Loucy (cell line): ENCODE data around the gene ARID2.

Source experiments
- H2AFZ ChIP-seq: fragments of 200-600 bp; sonication (generic); 2 replicates; pipeline ENCODE4 v1.6.0; 2016; ENCODE audit warnings: antibody characterized with exemption, mild to moderate bottlenecking, low read length, moderate library complexity
- H3F3A ChIP-seq: fragments of 200-600 bp; 2 replicates; pipeline ENCODE4 v1.6.0; 2016; ENCODE audit warnings: antibody characterized with exemption, low read depth, mild to moderate bottlenecking
- H3K27me3 ChIP-seq: fragments of 200-600 bp; sonication (generic); 2 replicates; pipeline ENCODE4 v1.6.1; 2014; ENCODE audit warnings: low read length, mild to moderate bottlenecking; ENCODE audit not compliant: insufficient read depth, poor library complexity, severe bottlenecking
- H3K36me3 ChIP-seq: fragments of 200-600 bp; sonication (generic); 2 replicates; pipeline ENCODE4 v1.6.1; 2016; ENCODE audit warnings: low read length; ENCODE audit not compliant: insufficient read depth
- H3K4me1 ChIP-seq: fragments of 200-600 bp; sonication (generic); 2 replicates; pipeline ENCODE4 v1.5.1; 2014; ENCODE audit warnings: low read length, mild to moderate bottlenecking; ENCODE audit not compliant: insufficient read depth, poor library complexity, severe bottlenecking
- H3K4me2 ChIP-seq: fragments of 200-600 bp; sonication (generic); 2 replicates; pipeline ENCODE4 v1.6.0; 2014; ENCODE audit warnings: antibody characterized with exemption, low read length, low read depth, mild to moderate bottlenecking; ENCODE audit not compliant: poor library complexity, severe bottlenecking
- H3K4me3 ChIP-seq: fragments of 200-600 bp; sonication (generic); 2 replicates; pipeline ENCODE4 v1.5.1; 2014; ENCODE audit warnings: low read length, mild to moderate bottlenecking, mixed read lengths; ENCODE audit not compliant: poor library complexity, severe bottlenecking
- H3K79me2 ChIP-seq: fragments of 200-600 bp; sonication (generic); 2 replicates; pipeline ENCODE4 v1.6.1; 2014; ENCODE audit warnings: low read length; ENCODE audit not compliant: insufficient read depth
- H3K9ac ChIP-seq: fragments of 200-600 bp; sonication (generic); 2 replicates; pipeline ENCODE4 v1.6.0; 2014; ENCODE audit warnings: mild to moderate bottlenecking, low read depth, low read length, moderate library complexity; ENCODE audit not compliant: poor library complexity, severe bottlenecking
- H3K9me2 ChIP-seq: fragments of 200-600 bp; sonication (generic); replicated peaks from 2 replicates; pipeline ENCODE4 v1.6.1; 2016; ENCODE audit warnings: low read depth, low read length, mixed read lengths
- H3K9me3 ChIP-seq: fragments of 200-600 bp; sonication (generic); 2 replicates; pipeline ENCODE4 v1.6.1; 2014; ENCODE audit warnings: mild to moderate bottlenecking, antibody characterized with exemption, low read length, low read depth; ENCODE audit not compliant: insufficient read depth
- H4K20me1 ChIP-seq: fragments of 200-600 bp; sonication (generic); 2 replicates; pipeline ENCODE4 v1.6.0; 2014; ENCODE audit warnings: antibody characterized with exemption, low read length, mild to moderate bottlenecking; ENCODE audit not compliant: insufficient read depth, poor library complexity, severe bottlenecking
- CTCF ChIP-seq: fragments of 200-600 bp; sonication (generic); conservative IDR thresholded peaks from 2 replicates; pipeline ENCODE4 v1.5.1; 2014; ENCODE audit warnings: mild to moderate bottlenecking, antibody characterized with exemption, low read length
- EZH2phosphoT487 ChIP-seq: fragments of 200-600 bp; IDR thresholded peaks from 2 replicates; pipeline ENCODE4 v1.6.1; 2018; ENCODE audit warnings: antibody characterized with exemption, mild to moderate bottlenecking, moderate library complexity, borderline replicate concordance

ARID2 gene

GRCh38 chr12:45879363-45879895 lies 149.9 kb downstream of the ARID2 start:
- TF ChIP-seq EZH2phosphoT487: no peak
- TF ChIP-seq CTCF: no peak
- no peak overlapping the region for H2AFZ ChIP-seq
- H3K27me3 ChIP-seq: no peaks in the 10 kb centered on the region
- no peaks in the 10 kb centered on the region for H4K20me1 ChIP-seq
- H3K9me2 ChIP-seq: no peaks in the 10 kb centered on the region
- peaks cover 28% of the 10 kb centered on the region for H3K4me1 ChIP-seq
- no peaks in the 10 kb centered on the region; the same call in 1 of the 2 replicates for H3K9me3 ChIP-seq
- H3K79me2 ChIP-seq: peaks cover 11% of the 10 kb centered on the region
- H3K4me2 ChIP-seq: peak overlapping the region; percentile 51
- H3K9ac ChIP-seq: peak overlapping the region; percentile 35
- H3F3A ChIP-seq: no peaks in the 10 kb centered on the region
- H3K4me3 ChIP-seq: peak overlapping the region; percentile 12
- peaks cover 56% of the 10 kb centered on the region; the same call in 1 of the 2 replicates for H3K36me3 ChIP-seq

- H3K36me3 ChIP-seq: peaks cover 56% of the 10 kb centered on the region
- H3K27me3 ChIP-seq: no peaks in the 10 kb centered on the region
- H3K9ac ChIP-seq: no peak overlapping the region
- no peak overlapping the region for H2AFZ ChIP-seq
- H3K79me2 ChIP-seq: peaks cover 11% of the 10 kb centered on the region
- no peaks in the 10 kb centered on the region for H4K20me1 ChIP-seq
- H3K4me3 ChIP-seq: no peak overlapping the region
- peak overlapping the region; percentile 51 for H3K4me2 ChIP-seq
- H3F3A ChIP-seq: no peaks in the 10 kb centered on the region
- peaks cover 7% of the 10 kb centered on the region; the same call in 1 of the 2 replicates for H3K9me3 ChIP-seq
- no peaks in the 10 kb centered on the region for H3K9me2 ChIP-seq
- H3K4me1 ChIP-seq: peaks cover 28% of the 10 kb centered on the region
- TF ChIP-seq CTCF: no peak
Observed at GRCh38 chr12:45880533-45880932, 151.0 kb downstream of the ARID2 start.

- no peaks in the 10 kb centered on the region for H3K9me2 ChIP-seq
- H3K36me3 ChIP-seq: peaks cover 64% of the 10 kb centered on the region
- TF ChIP-seq EZH2phosphoT487 (no peak), CTCF (no peak)
- no peak overlapping the region for H3K4me3 ChIP-seq
- no peak overlapping the region for H3K9ac ChIP-seq
- no peaks in the 10 kb centered on the region for H4K20me1 ChIP-seq
- H2AFZ ChIP-seq: no peak overlapping the region
- H3K4me1 ChIP-seq: peaks cover 26% of the 10 kb centered on the region
- H3K4me2 ChIP-seq: no peak overlapping the region
- H3K9me3 ChIP-seq: peaks cover 10% of the 10 kb centered on the region; the same call in 1 of the 2 replicates
- H3K79me2 ChIP-seq: peaks cover 11% of the 10 kb centered on the region
- H3F3A ChIP-seq: no peaks in the 10 kb centered on the region
- H3K27me3 ChIP-seq: no peaks in the 10 kb centered on the region
Observed at GRCh38 chr12:45883187-45883586, 153.7 kb downstream of the ARID2 start.
